ENCODE data around the gene SBDS. TPM values are rescaled to one million over a fixed set of nuclear protein-coding genes. Genes with fewer than 3 reads are reported as not detected.

SBDS gene
- polyA plus RNA-seq, 2 of the 4 experiments (the other 2 are of a cell fraction): 82.7 to 101 TPM

GRCh38 chr7:66948480-66949109 lies 46.8 kb downstream of the SBDS start:
- CTCF ChIA-PET: interaction anchor here (0.7 to 1.1 kb wide), 3 partner anchors 18 to 35 kb away, joined by 3 to 4 read pairs (median 3); no protein-coding TSS in a partner anchor
- no peak for DNase-seq (ENCODE audit: low read depth in 1 of 2, low spot score in 1 of 2)
- ATAC-seq: no peak
- FAIRE-seq: no peak
- 0 out of 5 replicates have a peak, but pooled peaks of 1 of the 2 experiments have one; percentile 3 for TF ChIP-seq RAD21 (conservative IDR thresholded peaks at IDR 0.05 in 1 of 2, IDR thresholded peaks at IDR 0.05 in 1 of 2)
- no peak for TF ChIP-seq GATA3 (IDR thresholded peaks at IDR 0.05; ENCODE audit: borderline replicate concordance)
- Histone ChIP-seq H3K9me3 (no peaks in the 10 kb centered on the region), H3K4me1 (peaks cover 33% of the 10 kb centered on the region), H3K4me2 (no peak overlapping the region), H3K4me3 (no peak overlapping the region), H3K27ac (no peak overlapping the region)
- POLR2A ChIA-PET: interaction anchor here (0.8 kb wide), 1 partner anchor 28 kb away, joined by 3 read pairs; the partner anchor contains the start of gene TMEM248
- WGBS (ENCODE audit: missing lambda C conversion rate): 90% methylated on average over 19 of the region's 19 CpGs

- DNase-seq (ENCODE audit: low read depth in 1 of 2, low spot score in 1 of 2) (peak in 1 of 2 experiments; percentile 30), FAIRE-seq (no peak), ATAC-seq (peak in 1 of 2 experiments; percentile 60; a peak in 3 of 6 replicates)
- ChIA-PET POLR2A (no interaction called here), CTCF (no interaction called here)
- TF ChIP-seq GATA3 (IDR thresholded peaks at IDR 0.05; ENCODE audit: borderline replicate concordance): no peak
- TF ChIP-seq RCOR1 (IDR thresholded peaks at IDR 0.05; ENCODE audit: low read depth, low read length): no peak
- TF ChIP-seq HEYL (CRISPR knock-in tag; IDR thresholded peaks at IDR 0.05): no peak
- TF ChIP-seq MAZ (IDR thresholded peaks at IDR 0.05; ENCODE audit: borderline replicate concordance, low read depth, low read length): no peak
- TF ChIP-seq KDM1A (IDR thresholded peaks at IDR 0.05; ENCODE audit: low read depth): no peak
- Histone ChIP-seq H3K9me3 (no peaks in the 10 kb centered on the region), H3K4me1 (peaks cover 13% of the 10 kb centered on the region), H3K4me3 (no peak overlapping the region), H3K27ac (peak overlapping the region in 1 of 2 experiments; percentile 44; a peak in 2 of 6 replicates), H3K4me2 (no peak overlapping the region)
- WGBS (ENCODE audit: missing lambda C conversion rate): 34% methylated on average over 2 of the region's 2 CpGs
These were observed 48.8 kb downstream of the SBDS start for GRCh38 chr7:66946545-66946944.

GRCh38 chr7:66939325-66939724 lies 56.1 kb downstream of the SBDS start:
- 91% methylated on average over 4 of the region's 4 CpGs for WGBS (ENCODE audit: missing lambda C conversion rate)
- H3K9me3 ChIP-seq: no peaks in the 10 kb centered on the region
- no peak overlapping the region for H3K4me3 ChIP-seq
- no peak overlapping the region for H3K4me2 ChIP-seq
- no peak overlapping the region for H3K27ac ChIP-seq
- no peak for ATAC-seq
- no peaks in the 10 kb centered on the region for H3K4me1 ChIP-seq
- TF ChIP-seq MAFK (IDR thresholded peaks at IDR 0.05; ENCODE audit: partially characterized antibody): peak; percentile 56
- no peak for TF ChIP-seq HOXB13 (CRISPR knock-in tag; IDR thresholded peaks at IDR 0.05; ENCODE audit: low read depth)
- ChIA-PET CTCF (no interaction called here), POLR2A (no interaction called here)
- DNase-seq (ENCODE audit: low read depth in 1 of 2, low spot score in 1 of 2): no peak
- no peak for FAIRE-seq

DNA sequence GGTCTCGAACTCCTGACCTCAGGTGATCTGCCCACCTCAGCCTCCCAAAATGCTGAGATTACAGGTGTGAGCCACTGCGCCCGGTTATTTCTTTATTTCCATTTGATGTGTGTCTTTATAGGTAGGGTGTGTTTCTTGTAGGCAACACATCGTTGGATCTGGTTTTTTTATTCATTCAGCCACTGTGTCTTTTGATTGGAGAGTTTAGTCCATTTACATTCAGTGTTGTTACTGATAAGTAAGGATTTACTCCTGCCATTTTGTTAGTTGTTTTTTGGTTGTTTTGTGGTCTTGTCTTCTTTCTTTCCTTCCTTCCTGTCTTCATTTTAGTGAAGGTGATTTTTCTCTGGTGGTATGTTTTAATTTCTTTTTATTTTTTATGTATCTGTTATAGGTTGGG lies 57.4 kb downstream of the SBDS start:
- Histone ChIP-seq H3K9me3 (no peaks in the 10 kb centered on the region), H3K4me2 (no peak overlapping the region), H3K27ac (no peak overlapping the region), H3K4me3 (no peak overlapping the region), H3K4me1 (no peaks in the 10 kb centered on the region)
- POLR2A ChIA-PET: no interaction called here
- WGBS (ENCODE audit: missing lambda C conversion rate): 91% methylated on average over 4 of the region's 4 CpGs
- ATAC-seq (no peak), DNase-seq (ENCODE audit: low read depth in 1 of 2, low spot score in 1 of 2) (no peak), FAIRE-seq (no peak)
- CTCF ChIA-PET: interaction anchor here (1.1 kb wide), 1 partner anchor 15 kb away, joined by 3 read pairs; no protein-coding TSS in a partner anchor
- TF ChIP-seq HOXA7 (CRISPR knock-in tag; IDR thresholded peaks at IDR 0.05) (no peak), ZFP36 (IDR thresholded peaks at IDR 0.05; ENCODE audit: borderline replicate concordance, partially characterized antibody) (no peak), POLR2A (IDR thresholded peaks at IDR 0.05; ENCODE audit: low read length) (no peak), SREBF2 (IDR thresholded peaks at IDR 0.05) (no peak), SMC3 (IDR thresholded peaks at IDR 0.05) (no peak), RARB (CRISPR knock-in tag; IDR thresholded peaks at IDR 0.05) (no peak), E2F6 (IDR thresholded peaks at IDR 0.05; ENCODE audit: borderline replicate concordance, low read depth) (no peak), ZSCAN20 (CRISPR knock-in tag; IDR thresholded peaks at IDR 0.05) (no peak), PHF8 (IDR thresholded peaks at IDR 0.05; ENCODE audit: borderline replicate concordance, low read depth) (no peak)

Small RNA genes lying within 50 kb of the gene (small RNA-seq; reads per million reads assigned to genes)
- 0 reads per million in 6 experiments for gene RN7SL43P

Other genes starting within 250 kb of the SBDS start
- 128 and 139 TPM in 2 replicates for gene TMEM248, start 74.4 kb downstream of the SBDS start, polyA plus RNA-seq (2011; rRNA removed)
- 53.7 to 57.4 TPM (median 55.3 TPM) in 3 replicates for gene TMEM248, start 74.4 kb downstream of the SBDS start, polyA plus RNA-seq (2017; fragmentation: RNase III; extraction: RNeasy Plus Mini Kit Qiagen cat#74134 plus additional on column Dnase treatment)
- gene TYW1, start 1.2 kb upstream of the SBDS start, polyA plus RNA-seq (2011; rRNA removed): 22.8 and 26.9 TPM in 2 replicates
- gene TYW1, start 1.2 kb upstream of the SBDS start, polyA plus RNA-seq (2017; fragmentation: RNase III; extraction: RNeasy Plus Mini Kit Qiagen cat#74134 plus additional on column Dnase treatment): 15.3 to 15.9 TPM (median 15.6 TPM) in 3 replicates

All from A549 (cell line).